Measurements from ENCODE around the gene WSCD2. TPM values are rescaled to one million over a fixed set of nuclear protein-coding genes. Genes with fewer than 3 reads are reported as not detected.

The WSCD2 gene
- total and polyA plus RNA-seq, 3 donors from 2014 or later = 0.50 to 1.7 (median 0.94) TPM

DNA sequence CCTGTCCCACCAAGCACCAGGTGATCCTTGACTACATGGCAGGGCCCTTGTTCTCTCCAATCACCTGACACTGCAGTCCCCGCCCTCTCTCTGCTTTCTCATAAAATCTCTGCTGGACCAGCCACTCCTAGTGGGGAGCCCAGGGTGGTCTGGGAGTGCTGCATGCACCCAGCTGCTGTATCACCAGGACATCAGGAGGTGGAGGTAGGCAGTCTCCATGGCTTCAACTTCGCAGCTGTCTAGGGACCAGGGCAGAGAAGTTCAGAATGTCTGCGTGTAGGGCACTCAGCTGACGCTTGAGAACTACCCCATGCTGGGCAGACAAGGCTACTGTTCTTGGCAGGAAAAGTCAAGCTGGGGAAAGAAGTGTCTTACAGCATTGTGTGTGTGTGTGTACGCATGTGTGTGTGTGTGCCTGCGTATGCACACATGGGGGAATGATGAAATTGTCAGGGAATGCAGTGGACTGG is 2.6 kb downstream of the WSCD2 start:
- no peaks in the 10 kb centered on the region for H3K9me3 ChIP-seq
- H3K27me3 ChIP-seq = no peaks in the 10 kb centered on the region
- H3K36me3 ChIP-seq (ENCODE audit: low read depth, missing control alignments) = no peaks in the 10 kb centered on the region
- intact Hi-C loops (cut with DNase I; ENCODE audit: low total_unique reads) = no loop called here
- H3K4me1 ChIP-seq = peaks cover 7% of the 10 kb centered on the region
- no peak overlapping the region for H3K4me3 ChIP-seq
- DNase-seq = no peak
- 70 to 75% methylated on average over 6 of the region's 6 CpGs for whole genome bisulfite sequencing, 2 donors
- TF ChIP-seq, protein P1, sequence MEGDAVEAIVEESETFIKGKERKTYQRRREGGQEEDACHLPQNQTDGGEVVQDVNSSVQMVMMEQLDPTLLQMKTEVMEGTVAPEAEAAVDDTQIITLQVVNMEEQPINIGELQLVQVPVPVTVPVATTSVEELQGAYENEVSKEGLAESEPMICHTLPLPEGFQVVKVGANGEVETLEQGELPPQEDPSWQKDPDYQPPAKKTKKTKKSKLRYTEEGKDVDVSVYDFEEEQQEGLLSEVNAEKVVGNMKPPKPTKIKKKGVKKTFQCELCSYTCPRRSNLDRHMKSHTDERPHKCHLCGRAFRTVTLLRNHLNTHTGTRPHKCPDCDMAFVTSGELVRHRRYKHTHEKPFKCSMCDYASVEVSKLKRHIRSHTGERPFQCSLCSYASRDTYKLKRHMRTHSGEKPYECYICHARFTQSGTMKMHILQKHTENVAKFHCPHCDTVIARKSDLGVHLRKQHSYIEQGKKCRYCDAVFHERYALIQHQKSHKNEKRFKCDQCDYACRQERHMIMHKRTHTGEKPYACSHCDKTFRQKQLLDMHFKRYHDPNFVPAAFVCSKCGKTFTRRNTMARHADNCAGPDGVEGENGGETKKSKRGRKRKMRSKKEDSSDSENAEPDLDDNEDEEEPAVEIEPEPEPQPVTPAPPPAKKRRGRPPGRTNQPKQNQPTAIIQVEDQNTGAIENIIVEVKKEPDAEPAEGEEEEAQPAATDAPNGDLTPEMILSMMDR (IDR thresholded peaks at IDR 0.05) = no peak
- no peak for TF ChIP-seq POLR2A (IDR thresholded peaks at IDR 0.05)
- no peak overlapping the region for H3K27ac ChIP-seq

DNA sequence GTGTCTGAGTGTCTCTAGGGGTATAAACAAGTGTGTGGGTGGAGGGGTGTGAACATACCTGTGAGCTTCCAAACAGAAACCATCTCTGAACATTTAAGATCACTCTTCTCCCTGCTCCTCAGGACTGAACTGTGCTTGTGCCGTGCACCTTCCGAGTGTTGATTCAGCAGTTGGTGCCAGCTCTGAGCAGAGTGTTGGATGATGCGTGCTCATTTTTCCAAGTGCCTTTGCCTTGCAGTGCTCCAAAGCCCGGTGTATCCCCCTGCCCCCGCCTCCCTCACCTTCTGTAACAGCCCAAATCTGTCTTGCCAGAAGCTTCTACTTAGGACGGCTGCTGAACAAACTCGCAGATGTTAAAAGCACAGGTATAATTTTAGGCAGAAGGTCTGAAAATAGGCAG is 4.4 kb downstream of the WSCD2 start:
- H3K27me3 ChIP-seq = no peaks in the 10 kb centered on the region
- no peak for TF ChIP-seq POLR2A (IDR thresholded peaks at IDR 0.05)
- TF ChIP-seq, protein P1 (IDR thresholded peaks at IDR 0.05) = no peak
- no peak overlapping the region for H3K27ac ChIP-seq
- intact Hi-C loops (cut with DNase I; ENCODE audit: low total_unique reads) = no loop called here
- H3K4me3 ChIP-seq = no peak overlapping the region
- 41 to 63% methylated on average over 5 to 7 of the region's 7 CpGs for WGBS, 2 donors
- H3K36me3 ChIP-seq (ENCODE audit: low read depth, missing control alignments) = no peaks in the 10 kb centered on the region
- H3K4me1 ChIP-seq = peaks cover 7% of the 10 kb centered on the region
- H3K9me3 ChIP-seq = no peaks in the 10 kb centered on the region
- DNase-seq = no peak

DNA sequence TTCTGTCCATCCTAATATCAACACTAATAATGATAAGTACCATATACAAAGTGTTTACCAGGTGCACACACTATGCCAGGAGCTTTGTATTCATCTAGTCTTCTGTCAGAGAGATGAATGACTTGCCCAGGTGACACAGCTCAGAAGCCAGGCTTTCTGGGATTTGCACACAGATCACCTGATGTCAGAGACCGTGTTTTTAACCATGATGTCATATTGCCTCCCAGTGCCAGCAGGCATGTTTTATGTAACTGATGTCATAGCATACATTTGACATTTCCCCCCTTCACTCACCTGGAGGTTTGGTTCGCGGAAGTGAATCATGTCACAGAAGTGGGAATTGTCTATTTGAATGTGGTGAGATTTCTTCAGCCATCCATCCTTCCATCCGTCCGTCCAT is 5.7 kb downstream of the WSCD2 start:
- WGBS, 2 donors = 92 to 95% methylated on average over 5 of the region's 5 CpGs
- no peak overlapping the region for H3K27ac ChIP-seq

DNA sequence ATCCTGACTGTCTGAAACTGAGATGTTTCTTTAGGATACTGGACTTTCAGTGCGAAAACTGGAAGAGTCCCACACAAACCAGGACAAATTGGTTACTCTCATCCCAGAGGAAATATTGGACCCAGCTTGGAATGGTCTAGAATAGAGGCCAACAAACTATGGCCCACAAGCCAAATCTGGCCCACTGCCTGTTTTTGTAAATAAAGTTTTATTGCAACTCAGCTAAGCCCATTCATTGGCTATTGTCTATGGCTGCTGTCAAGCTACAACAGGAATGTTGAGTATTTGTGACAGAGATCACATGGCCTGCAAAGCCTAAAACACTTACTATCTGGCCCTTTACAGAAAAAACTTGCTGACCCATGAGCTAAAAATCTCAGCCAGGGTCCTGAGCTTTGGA is 6.5 kb downstream of the WSCD2 start:
- Histone ChIP-seq H3K4me3 (no peak overlapping the region), H3K4me1 (no peaks in the 10 kb centered on the region), H3K27me3 (no peaks in the 10 kb centered on the region), H3K9me3 (no peaks in the 10 kb centered on the region), H3K36me3 (ENCODE audit: low read depth, missing control alignments) (no peaks in the 10 kb centered on the region), H3K27ac (no peak overlapping the region)
- DNase-seq = no peak
- TF ChIP-seq, protein P1 (IDR thresholded peaks at IDR 0.05) = no peak
- no peak for TF ChIP-seq POLR2A (IDR thresholded peaks at IDR 0.05)
- intact Hi-C loops (cut with DNase I; ENCODE audit: low total_unique reads) = no loop called here
- WGBS, 2 donors = 95 to 100% methylated on average over 1 of the region's 1 CpG

More for the DNA sequence above, 5.7 kb downstream of the WSCD2 start:
- no peaks in the 10 kb centered on the region for H3K27me3 ChIP-seq
- no peaks in the 10 kb centered on the region for H3K36me3 ChIP-seq (ENCODE audit: low read depth, missing control alignments)
- DNase-seq = no peak
- intact Hi-C loops (cut with DNase I; ENCODE audit: low total_unique reads) = no loop called here
- no peak for TF ChIP-seq POLR2A (IDR thresholded peaks at IDR 0.05)
- TF ChIP-seq, protein P1 (IDR thresholded peaks at IDR 0.05) = no peak
- H3K9me3 ChIP-seq = no peaks in the 10 kb centered on the region
- no peak overlapping the region for H3K4me3 ChIP-seq
- peaks cover 3% of the 10 kb centered on the region for H3K4me1 ChIP-seq

DNA sequence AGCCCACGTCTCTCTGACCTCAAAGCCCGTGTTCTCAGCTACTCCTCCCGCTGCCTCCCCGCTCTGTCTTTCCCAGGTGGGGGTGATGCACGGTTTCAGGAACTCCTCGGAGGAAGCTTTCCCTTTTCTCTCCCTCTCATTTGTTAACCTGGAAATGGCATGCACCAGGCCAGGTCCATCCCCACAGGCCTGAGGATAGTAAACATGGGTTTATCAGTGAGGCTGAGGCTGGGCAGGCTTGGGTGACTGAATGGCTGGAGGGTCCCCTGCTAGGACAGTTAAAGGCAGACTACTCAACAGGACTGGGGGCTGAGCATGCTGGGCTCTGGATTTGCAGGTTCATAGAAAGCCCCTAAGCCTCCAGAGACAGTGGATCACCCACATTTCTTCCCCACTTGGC is 7.6 kb downstream of the WSCD2 start:
- Histone ChIP-seq H3K36me3 (ENCODE audit: low read depth, missing control alignments) (no peaks in the 10 kb centered on the region), H3K9me3 (no peaks in the 10 kb centered on the region), H3K4me1 (no peaks in the 10 kb centered on the region), H3K27me3 (no peaks in the 10 kb centered on the region), H3K4me3 (no peak overlapping the region), H3K27ac (no peak overlapping the region)
- 57 to 66% methylated on average over 6 of the region's 6 CpGs for WGBS, 2 donors
- no peak for DNase-seq
- intact Hi-C loops (cut with DNase I; ENCODE audit: low total_unique reads) = no loop called here
- TF ChIP-seq POLR2A (IDR thresholded peaks at IDR 0.05) = no peak
